ENCODE results near the gene RAMP1.
A peak's percentile ranks its signal among the peaks of the same experiment; 100 is the strongest.

RAMP1 gene

DNA sequence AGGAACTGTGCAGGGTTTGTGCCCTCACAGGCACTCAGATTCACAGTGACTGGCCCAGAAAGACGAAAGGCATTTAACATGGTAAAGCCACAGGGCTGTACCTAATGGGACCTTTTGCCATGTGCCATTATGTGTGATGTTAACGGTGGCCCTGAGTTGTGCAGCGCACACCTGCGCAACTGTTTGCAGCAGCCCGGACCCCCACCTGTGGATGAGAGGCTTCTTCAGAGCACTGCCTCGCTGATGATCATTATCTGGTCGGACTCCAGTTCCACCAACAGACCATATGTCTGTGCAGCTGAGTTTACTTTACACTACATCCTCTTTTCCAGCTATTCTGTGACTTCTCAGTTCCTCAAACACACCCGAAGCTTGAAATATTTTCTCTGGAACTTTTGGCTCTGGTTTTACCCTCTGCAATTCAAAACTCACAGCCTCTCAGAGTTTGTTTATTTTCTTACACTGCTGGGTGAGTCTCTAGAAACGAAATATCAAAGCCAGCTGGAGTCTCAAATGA, 71.8 kb downstream of the RAMP1 start:
- Histone ChIP-seq H3K27me3 (ENCODE audit: insufficient read depth, low read length) (no peaks in the 10 kb centered on the region), H2BK5ac (ENCODE audit: low read depth, low read length, poor library complexity) (no peak overlapping the region), H3K36me3 (ENCODE audit: control insufficient read depth in 1 of 2, insufficient read depth in 2 of 2, low read length in 2 of 2) (no peaks in the 10 kb centered on the region), H2BK12ac (ENCODE audit: low read length) (no peak overlapping the region), H2BK120ac (ENCODE audit: insufficient read depth, low read length, poor library complexity) (no peak overlapping the region), H3K79me1 (ENCODE audit: low read length) (no peaks in the 10 kb centered on the region), H3K4me2 (ENCODE audit: low read length) (no peak overlapping the region), H3K4me1 (ENCODE audit: control insufficient read depth in 1 of 2, insufficient read depth in 2 of 2, low read length in 2 of 2) (peaks cover 2% of the 10 kb centered on the region in 2 experiments), H3K9ac (ENCODE audit: low read length) (no peak overlapping the region), H3K27ac (ENCODE audit: low read depth, low read length) (no peak overlapping the region), H2AK5ac (ENCODE audit: low read length) (no peak overlapping the region), H3K4me3 (ENCODE audit: low read depth, low read length) (no peak overlapping the region), H3K18ac (ENCODE audit: low read length) (no peak overlapping the region), H3K4ac (ENCODE audit: low read depth, low read length) (no peak overlapping the region), H3K14ac (ENCODE audit: low read length) (no peak overlapping the region), H4K12ac (ENCODE audit: low read depth, low read length) (no peak overlapping the region), H4K91ac (ENCODE audit: low read depth, low read length) (no peak overlapping the region), H4K8ac (ENCODE audit: low read depth, low read length) (no peak overlapping the region), H3K9me3 (ENCODE audit: insufficient read depth, low read depth, low read length) (peaks cover 5% of the 10 kb centered on the region), H3K79me2 (ENCODE audit: control insufficient read depth, insufficient read depth, low read length, poor library complexity) (no peaks in the 10 kb centered on the region), H3K23ac (ENCODE audit: low read length) (no peak overlapping the region), H2AFZ (ENCODE audit: insufficient read depth, low read length, poor library complexity) (no peak overlapping the region)
- no CpG with 5 or more reads among the region's 9 CpGs for WGBS (ENCODE audit: extremely low coverage, insufficient coverage, insufficient read length)
- no peak for DNase-seq

DNA sequence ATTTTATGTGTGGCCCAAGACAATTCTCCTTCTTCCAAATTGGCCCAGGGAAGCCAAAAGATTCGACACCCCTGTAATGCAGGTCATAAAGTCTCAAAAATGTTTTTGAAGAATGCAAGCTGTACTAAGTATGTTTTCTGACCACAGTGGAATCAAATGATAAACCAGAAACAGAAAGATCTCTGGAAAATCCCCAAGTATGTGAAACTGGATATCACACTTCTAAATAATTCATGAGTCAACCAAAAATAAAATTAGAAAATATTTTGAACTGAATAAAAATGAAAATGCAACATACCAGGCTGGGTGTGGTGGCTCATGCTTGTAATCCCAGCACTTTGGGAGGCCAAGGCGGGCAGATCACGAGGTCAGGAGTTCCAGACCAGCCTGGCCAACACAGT, 73.3 kb downstream of the RAMP1 start:
- Histone ChIP-seq H4K91ac (ENCODE audit: low read depth, low read length) (no peak overlapping the region), H2BK5ac (ENCODE audit: low read depth, low read length, poor library complexity) (no peak overlapping the region)

DNA sequence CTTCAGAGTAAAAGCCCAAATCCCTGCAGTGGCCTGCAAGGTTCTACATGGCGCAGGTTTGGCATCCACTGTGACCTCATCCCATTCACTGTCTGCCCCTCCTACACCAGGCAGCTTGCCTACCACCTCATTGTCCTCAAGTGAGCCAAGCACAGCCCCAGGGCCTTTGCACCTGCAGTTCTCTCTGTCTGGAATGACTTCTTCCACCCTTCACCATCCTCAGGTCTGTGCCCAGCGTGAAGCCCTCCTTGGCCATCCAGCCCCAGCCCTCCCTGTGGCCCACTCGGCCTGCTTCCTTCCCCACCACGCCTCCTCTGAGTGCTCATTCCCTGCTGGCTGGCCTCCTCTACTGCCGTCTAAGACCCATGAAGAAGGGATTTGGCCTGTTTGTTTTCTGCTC, 74.8 kb downstream of the RAMP1 start:
- Histone ChIP-seq H2BK120ac (ENCODE audit: insufficient read depth, low read length, poor library complexity) (no peak overlapping the region), H4K12ac (ENCODE audit: low read depth, low read length) (no peak overlapping the region), H4K91ac (ENCODE audit: low read depth, low read length) (no peak overlapping the region), H3K79me1 (ENCODE audit: low read length) (no peaks in the 10 kb centered on the region), H3K27ac (ENCODE audit: low read depth, low read length) (no peak overlapping the region), H2AK5ac (ENCODE audit: low read length) (no peak overlapping the region), H3K23ac (ENCODE audit: low read length) (no peak overlapping the region), H3K9ac (ENCODE audit: low read length) (no peak overlapping the region), H3K4me1 (ENCODE audit: control insufficient read depth in 1 of 2, insufficient read depth in 2 of 2, low read length in 2 of 2) (peaks cover 2% of the 10 kb centered on the region in 2 experiments), H3K18ac (ENCODE audit: low read length) (no peak overlapping the region), H2BK12ac (ENCODE audit: low read length) (no peak overlapping the region), H3K27me3 (ENCODE audit: insufficient read depth, low read length) (no peaks in the 10 kb centered on the region), H3K9me3 (ENCODE audit: insufficient read depth, low read depth, low read length) (peaks cover 1% of the 10 kb centered on the region), H3K4me2 (ENCODE audit: low read length) (no peak overlapping the region), H3K4ac (ENCODE audit: low read depth, low read length) (no peak overlapping the region), H3K36me3 (ENCODE audit: control insufficient read depth in 1 of 2, insufficient read depth in 2 of 2, low read length in 2 of 2) (no peaks in the 10 kb centered on the region), H4K8ac (ENCODE audit: low read depth, low read length) (no peak overlapping the region), H3K79me2 (ENCODE audit: control insufficient read depth, insufficient read depth, low read length, poor library complexity) (no peaks in the 10 kb centered on the region), H3K14ac (ENCODE audit: low read length) (no peak overlapping the region), H2BK5ac (ENCODE audit: low read depth, low read length, poor library complexity) (no peak overlapping the region), H2AFZ (ENCODE audit: insufficient read depth, low read length, poor library complexity) (no peak overlapping the region), H3K4me3 (ENCODE audit: low read depth, low read length) (no peak overlapping the region)
- no peak for DNase-seq
- no CpG with 5 or more reads among the region's 5 CpGs for WGBS (ENCODE audit: extremely low coverage, insufficient coverage, insufficient read length)

More for the DNA sequence above, 73.3 kb downstream of the RAMP1 start:
- no peak overlapping the region for H3K27ac ChIP-seq (ENCODE audit: low read depth, low read length)
- no peak overlapping the region for H3K18ac ChIP-seq (ENCODE audit: low read length)
- H3K4ac ChIP-seq (ENCODE audit: low read depth, low read length): no peak overlapping the region
- H3K79me1 ChIP-seq (ENCODE audit: low read length): no peaks in the 10 kb centered on the region
- H3K27me3 ChIP-seq (ENCODE audit: insufficient read depth, low read length): no peaks in the 10 kb centered on the region
- H2AFZ ChIP-seq (ENCODE audit: insufficient read depth, low read length, poor library complexity): no peak overlapping the region
- no peak overlapping the region for H2BK120ac ChIP-seq (ENCODE audit: insufficient read depth, low read length, poor library complexity)
- DNase-seq: no peak
- no peak overlapping the region for H4K8ac ChIP-seq (ENCODE audit: low read depth, low read length)
- no peak overlapping the region for H2AK5ac ChIP-seq (ENCODE audit: low read length)
- H3K4me3 ChIP-seq (ENCODE audit: low read depth, low read length): no peak overlapping the region
- no peak overlapping the region for H2BK12ac ChIP-seq (ENCODE audit: low read length)
- H3K79me2 ChIP-seq (ENCODE audit: control insufficient read depth, insufficient read depth, low read length, poor library complexity): no peaks in the 10 kb centered on the region
- H3K9ac ChIP-seq (ENCODE audit: low read length): no peak overlapping the region
- H3K4me2 ChIP-seq (ENCODE audit: low read length): no peak overlapping the region
- H3K9me3 ChIP-seq (ENCODE audit: insufficient read depth, low read depth, low read length): peaks cover 3% of the 10 kb centered on the region
- peaks cover 2% of the 10 kb centered on the region in 2 experiments for H3K4me1 ChIP-seq (ENCODE audit: control insufficient read depth in 1 of 2, insufficient read depth in 2 of 2, low read length in 2 of 2)
- WGBS (ENCODE audit: extremely low coverage, insufficient coverage, insufficient read length): no CpG with 5 or more reads among the region's 3 CpGs
- H3K36me3 ChIP-seq (ENCODE audit: control insufficient read depth in 1 of 2, insufficient read depth in 2 of 2, low read length in 2 of 2): no peaks in the 10 kb centered on the region
- no peak overlapping the region for H3K23ac ChIP-seq (ENCODE audit: low read length)
- no peak overlapping the region for H3K14ac ChIP-seq (ENCODE audit: low read length)
- H4K12ac ChIP-seq (ENCODE audit: low read depth, low read length): no peak overlapping the region

DNA sequence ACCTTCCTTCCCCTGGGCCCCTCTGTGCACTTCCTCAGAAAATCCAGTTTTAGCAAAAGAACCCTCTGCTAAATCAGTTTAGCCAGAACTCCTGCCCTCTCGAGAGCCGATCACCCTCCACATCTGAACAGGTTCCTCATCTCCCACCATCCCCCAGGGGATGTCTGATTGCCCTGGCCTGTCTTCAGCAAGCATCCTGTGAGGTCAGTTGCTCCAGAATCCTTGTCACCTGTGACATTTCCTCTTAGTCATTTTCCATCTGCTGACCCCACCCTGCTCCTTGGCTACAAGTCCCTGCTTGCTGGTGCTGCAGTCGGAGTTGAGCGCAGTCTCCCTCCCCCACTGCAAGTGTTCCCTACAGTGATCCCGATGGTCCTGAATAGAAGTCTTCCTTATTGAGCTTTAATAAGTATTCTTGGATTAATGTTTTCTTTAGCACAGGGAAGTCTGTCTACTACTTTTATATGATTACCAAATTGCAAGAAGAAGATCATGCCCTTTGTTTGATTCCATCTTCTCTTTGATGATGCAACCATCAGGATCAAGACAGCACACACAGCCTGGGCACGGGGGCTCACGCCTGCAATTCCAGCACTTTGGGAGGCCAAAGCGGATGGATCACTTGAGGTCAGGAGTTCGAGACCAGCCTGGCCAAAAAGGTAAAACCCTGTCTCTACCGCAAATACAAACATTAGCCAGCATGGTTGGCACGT, 76.5 kb downstream of the RAMP1 start:
- WGBS (ENCODE audit: extremely low coverage, insufficient coverage, insufficient read length): no CpG with 5 or more reads among the region's 11 CpGs
- Histone ChIP-seq H3K27ac (ENCODE audit: low read depth, low read length) (no peak overlapping the region), H4K91ac (ENCODE audit: low read depth, low read length) (no peak overlapping the region), H3K4ac (ENCODE audit: low read depth, low read length) (no peak overlapping the region), H2AFZ (ENCODE audit: insufficient read depth, low read length, poor library complexity) (no peak overlapping the region), H3K4me1 (ENCODE audit: control insufficient read depth in 1 of 2, insufficient read depth in 2 of 2, low read length in 2 of 2) (peaks cover 2 to 4% of the 10 kb centered on the region in 2 experiments), H3K14ac (ENCODE audit: low read length) (no peak overlapping the region), H3K4me2 (ENCODE audit: low read length) (no peak overlapping the region), H4K12ac (ENCODE audit: low read depth, low read length) (no peak overlapping the region), H4K8ac (ENCODE audit: low read depth, low read length) (no peak overlapping the region), H3K4me3 (ENCODE audit: low read depth, low read length) (no peak overlapping the region), H3K79me1 (ENCODE audit: low read length) (no peaks in the 10 kb centered on the region), H3K79me2 (ENCODE audit: control insufficient read depth, insufficient read depth, low read length, poor library complexity) (no peaks in the 10 kb centered on the region), H2BK12ac (ENCODE audit: low read length) (no peak overlapping the region), H3K9me3 (ENCODE audit: insufficient read depth, low read depth, low read length) (no peaks in the 10 kb centered on the region), H3K9ac (ENCODE audit: low read length) (no peak overlapping the region), H3K27me3 (ENCODE audit: insufficient read depth, low read length) (no peaks in the 10 kb centered on the region), H2BK120ac (ENCODE audit: insufficient read depth, low read length, poor library complexity) (no peak overlapping the region), H2BK5ac (ENCODE audit: low read depth, low read length, poor library complexity) (no peak overlapping the region), H3K18ac (ENCODE audit: low read length) (no peak overlapping the region), H3K36me3 (ENCODE audit: control insufficient read depth in 1 of 2, insufficient read depth in 2 of 2, low read length in 2 of 2) (no peaks in the 10 kb centered on the region), H3K23ac (ENCODE audit: low read length) (no peak overlapping the region), H2AK5ac (ENCODE audit: low read length) (no peak overlapping the region)
- DNase-seq: peak in 1 of 2 donors; percentile 18
